ENCODE results near the gene GHDC.
"Not testable (repeated sequence)": the region's sequence is repeated elsewhere in the genome, so short reads cannot be mapped to it uniquely, and the experiment has no call there.

The GHDC gene

GRCh38 chr17:42192189-42193126 lies 1.8 kb downstream of the GHDC start:
- no peak overlapping the region for H3K4me3 ChIP-seq (ENCODE audit: low read depth, low read length)
- no peak for TF ChIP-seq CTCF (IDR thresholded peaks at IDR 0.05; ENCODE audit: borderline replicate concordance, insufficient read depth, low read depth, low read length)

DNA sequence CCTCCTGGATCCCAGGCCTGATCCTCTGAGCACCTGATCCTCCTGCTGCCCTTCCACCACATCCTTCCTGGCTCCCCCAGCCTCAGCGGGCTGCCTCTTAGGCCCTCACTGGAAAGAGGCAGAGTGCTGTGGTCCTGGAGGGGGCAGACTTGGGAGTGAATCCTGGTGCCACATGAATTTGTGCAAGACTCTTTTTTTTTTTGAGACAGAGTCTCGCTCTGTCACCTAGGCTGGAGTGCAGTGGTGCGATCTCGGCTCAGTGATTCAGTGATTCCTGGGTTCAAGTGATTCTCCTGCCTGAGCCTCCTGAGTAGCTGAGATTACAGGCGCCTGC lies 3.1 kb downstream of the GHDC start:
- TF ChIP-seq CTCF (IDR thresholded peaks at IDR 0.05; ENCODE audit: borderline replicate concordance, insufficient read depth, low read depth, low read length) = no peak
- H3K4me3 ChIP-seq (ENCODE audit: low read depth, low read length) = no peak overlapping the region

DNA sequence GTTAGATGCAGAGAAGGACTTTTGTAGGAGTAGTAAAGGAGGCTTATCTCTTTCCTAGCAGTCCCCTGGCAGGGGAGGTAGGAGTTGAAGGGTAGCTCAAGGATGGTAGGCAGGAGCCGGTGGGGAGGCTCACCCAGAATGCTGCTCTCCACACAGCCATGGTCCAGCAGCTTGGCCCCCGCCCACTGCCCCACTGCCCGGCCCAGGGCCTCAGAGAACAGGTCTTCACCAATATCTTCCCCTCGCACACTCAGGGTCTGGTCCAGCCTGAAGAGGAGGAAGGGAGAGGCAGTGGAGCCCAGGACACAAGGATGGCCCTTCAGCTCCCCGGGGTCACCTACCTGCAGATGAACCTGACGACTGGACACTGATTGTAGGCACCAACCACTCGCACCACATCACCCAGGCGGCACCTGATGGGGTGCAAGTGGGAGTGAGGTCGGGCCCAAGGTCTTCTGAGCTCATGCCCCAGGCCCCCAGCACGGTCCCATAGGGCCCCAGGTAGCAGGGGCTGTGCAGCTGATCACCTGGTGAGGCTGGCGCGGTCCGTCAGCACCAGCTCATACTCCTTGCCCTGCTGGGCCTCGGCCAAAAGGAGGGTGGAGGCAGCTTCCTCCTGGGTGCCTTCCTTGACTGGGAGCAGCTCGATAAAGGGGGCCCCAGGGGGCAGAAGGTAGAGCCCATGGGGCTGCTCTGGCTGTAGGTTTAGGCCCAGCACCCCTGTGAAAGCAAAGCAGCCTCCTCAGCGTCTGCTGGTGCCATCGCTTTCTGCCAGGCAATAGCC lies 3.6 kb downstream of the GHDC start:
- no peak overlapping the region for H3K4me3 ChIP-seq (ENCODE audit: low read depth, low read length)
- no peak for TF ChIP-seq CTCF (IDR thresholded peaks at IDR 0.05; ENCODE audit: borderline replicate concordance, insufficient read depth, low read depth, low read length)

DNA sequence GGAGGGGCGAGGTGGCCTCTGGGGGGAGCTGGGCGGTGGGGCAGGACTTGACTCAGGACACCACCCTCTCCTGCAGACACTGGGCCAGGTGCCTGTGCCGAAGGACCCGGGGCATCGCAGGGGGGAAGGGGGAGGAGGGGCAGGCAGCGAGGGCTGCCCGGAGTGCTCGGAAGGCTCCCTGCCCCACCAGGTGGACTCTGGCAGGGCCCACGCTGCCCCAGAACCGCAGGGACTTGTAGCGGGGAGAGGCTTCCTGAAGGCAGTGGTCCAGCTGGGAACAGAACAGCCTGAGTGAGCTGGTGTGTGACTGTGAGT lies 4.7 kb downstream of the GHDC start:
- no peak overlapping the region for H3K4me3 ChIP-seq (ENCODE audit: low read depth, low read length)
- no peak for TF ChIP-seq CTCF (IDR thresholded peaks at IDR 0.05; ENCODE audit: borderline replicate concordance, insufficient read depth, low read depth, low read length)

GRCh38 chr17:42188749-42189650 lies 5.3 kb downstream of the GHDC start:
- H3K4me3 ChIP-seq (ENCODE audit: low read depth, low read length) = no peak overlapping the region
- no peak for TF ChIP-seq CTCF (IDR thresholded peaks at IDR 0.05; ENCODE audit: borderline replicate concordance, insufficient read depth, low read depth, low read length)

DNA sequence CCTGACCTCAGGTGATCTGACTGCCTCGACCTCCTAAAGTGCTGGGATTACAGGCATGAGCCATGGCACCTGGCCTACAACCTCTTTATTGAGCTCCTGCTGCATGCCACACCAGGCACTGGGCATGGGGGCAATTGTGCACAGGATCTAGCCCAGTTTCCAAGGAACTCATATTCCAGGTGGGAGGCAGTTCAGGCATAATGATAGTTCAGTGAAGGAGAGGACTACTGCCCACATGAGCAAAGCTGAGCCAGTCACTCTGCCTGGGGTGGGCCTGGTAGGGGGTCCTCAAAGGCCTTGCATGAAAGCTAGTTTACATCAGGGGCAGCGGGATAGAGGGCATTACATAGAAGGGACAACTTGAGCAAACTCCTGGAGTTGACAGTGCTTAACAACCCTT lies 6.5 kb downstream of the GHDC start:
- TF ChIP-seq CTCF (IDR thresholded peaks at IDR 0.05; ENCODE audit: borderline replicate concordance, insufficient read depth, low read depth, low read length) = no peak

GRCh38 chr17:42186191-42186590 lies 8.1 kb downstream of the GHDC start:
- not testable (repeated sequence) for H3K4me3 ChIP-seq (ENCODE audit: low read depth, low read length)

More for the DNA sequence above, 6.5 kb downstream of the GHDC start:
- no peak overlapping the region for H3K4me3 ChIP-seq (ENCODE audit: low read depth, low read length)

Measured in GM12875 (cell line).